NCI-H345 treated with DMSO at 0.1 percent for 48 hours (cell line): Measurements from ENCODE around the gene NMB.

Source experiments
- DNase-seq: peaks from one replicate; lab custom pipeline; 2025; ENCODE audit not compliant: unreplicated experiment; lab: John Stamatoyannopoulos, UW

Gene NMB

GRCh38 chr15:84620626-84621025 lies 37.4 kb downstream of the NMB start:
- DNase-seq, result no peak

DNA sequence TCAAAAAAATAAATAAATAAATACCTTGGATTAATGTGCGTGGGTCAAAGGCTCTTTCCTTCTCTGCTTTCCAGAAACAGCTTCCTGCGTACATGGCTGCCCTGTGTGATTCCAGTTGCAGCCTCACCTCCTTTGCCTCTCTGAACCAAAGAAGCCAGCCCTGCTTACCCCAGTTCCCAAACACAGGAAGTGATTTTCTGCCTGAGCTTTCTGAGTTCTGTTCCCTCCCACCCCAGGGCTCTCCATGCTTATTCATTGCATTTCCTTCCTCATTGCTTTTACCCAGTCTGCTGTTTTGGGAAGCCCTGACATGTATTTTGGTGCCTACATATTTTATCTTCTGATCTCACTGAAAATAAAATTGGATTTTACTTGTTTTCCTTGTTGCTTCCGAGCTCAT lies 41.8 kb downstream of the NMB start:
- no peak for DNase-seq

DNA sequence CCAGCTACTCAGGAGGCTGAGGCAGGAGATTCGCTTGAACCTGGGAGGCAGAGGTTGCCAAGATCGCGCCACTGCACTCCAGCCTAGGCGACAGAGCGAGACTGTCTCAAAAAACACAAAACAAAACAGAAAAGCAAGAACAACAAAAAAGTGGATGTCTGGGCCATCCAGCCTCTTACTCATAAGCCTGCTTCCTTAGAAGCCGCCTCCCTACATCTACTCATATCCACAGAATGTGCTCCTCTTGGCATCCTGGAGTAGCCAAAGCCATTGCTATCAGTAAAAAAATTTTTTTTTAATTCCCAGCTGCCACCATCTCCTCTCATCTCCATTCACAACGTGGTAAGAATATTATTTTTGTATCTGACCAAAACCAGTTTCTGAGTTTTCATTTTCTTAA lies 46.4 kb downstream of the NMB start:
- no peak for DNase-seq

- DNase-seq, result no peak
Measured at GRCh38 chr15:84609818-84610525, 48.0 kb downstream of the NMB start.

- no peak for DNase-seq
Measured at GRCh38 chr15:84608707-84609284, 49.2 kb downstream of the NMB start.

GRCh38 chr15:84606653-84607120 lies 51.3 kb downstream of the NMB start:
- no peak for DNase-seq

DNA sequence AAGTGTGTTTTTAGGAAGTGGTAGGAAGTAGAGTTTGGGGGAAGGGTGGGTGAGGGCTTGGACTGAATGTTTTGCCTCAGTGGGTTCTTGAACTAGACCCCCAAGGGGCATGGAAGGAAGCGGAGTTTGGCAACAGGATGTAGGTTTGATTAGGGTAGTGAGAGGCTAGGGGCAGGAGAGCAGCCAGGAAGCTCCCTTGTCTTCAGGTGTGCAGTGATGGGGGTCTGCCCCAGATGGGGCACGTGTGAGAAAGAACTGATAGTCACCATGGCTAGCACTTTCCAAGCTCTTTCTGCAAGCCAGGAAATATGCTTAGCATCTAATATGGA lies 52.5 kb downstream of the NMB start:
- DNase-seq, result no peak
